DMS79 (cell line): Measurements from ENCODE around the gene GTPBP6.
"Not testable (repeated sequence)": the region's sequence is repeated elsewhere in the genome, so short reads cannot be mapped to it uniquely, and the experiment has no call there.

Experiments
- DNase-seq: peaks from one replicate; lab custom pipeline; 2025; lab: John Stamatoyannopoulos, UW

The GTPBP6 gene

DNA sequence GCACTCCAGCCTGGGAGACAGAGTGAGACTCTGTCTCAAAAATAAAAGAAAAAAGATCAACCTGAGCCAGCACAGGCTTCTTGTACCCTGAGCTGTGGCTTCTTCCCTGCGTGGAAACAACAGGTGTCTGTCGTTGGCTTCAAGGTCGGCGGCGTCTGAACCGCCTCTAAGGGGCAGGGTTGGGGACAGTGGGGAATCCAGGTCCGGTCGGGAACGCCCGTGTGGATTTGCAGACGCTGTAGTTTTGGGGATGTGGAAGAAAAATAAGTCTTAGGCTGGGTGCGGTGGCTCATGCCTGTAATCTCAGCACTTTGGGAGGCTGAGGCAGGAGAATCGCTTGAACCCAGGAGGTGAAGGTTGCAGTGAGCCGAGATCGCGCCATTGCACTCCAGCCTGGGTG lies 54.6 kb downstream of the GTPBP6 start:
- not testable (repeated sequence) for DNase-seq

DNA sequence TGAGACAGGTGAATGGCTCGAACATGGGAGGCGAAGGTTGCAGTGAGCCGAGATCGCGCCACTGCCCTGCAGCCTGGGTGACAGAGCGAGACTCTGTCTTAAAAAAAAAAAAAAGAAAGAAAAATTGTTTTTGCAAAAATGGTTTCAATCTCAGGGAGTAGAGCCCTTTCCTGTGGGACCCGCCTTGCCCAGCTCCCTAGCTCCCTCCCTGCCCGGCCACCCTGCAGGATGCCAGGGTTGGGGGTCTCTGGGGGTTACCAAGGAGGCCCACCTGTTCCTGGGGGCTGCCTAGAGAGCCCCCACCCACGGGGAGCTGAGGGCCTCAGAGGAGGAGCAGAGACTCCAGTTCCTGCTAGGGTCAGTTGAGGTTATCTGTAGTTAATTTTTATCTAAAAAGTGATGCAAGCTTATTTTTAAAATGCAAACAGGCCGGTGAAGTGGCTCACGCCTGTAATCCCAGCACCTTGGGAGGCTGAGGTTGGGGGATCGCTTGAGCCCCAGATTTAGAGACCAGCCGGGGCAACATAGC lies 56.2 kb downstream of the GTPBP6 start:
- DNase-seq, result no peak

DNA sequence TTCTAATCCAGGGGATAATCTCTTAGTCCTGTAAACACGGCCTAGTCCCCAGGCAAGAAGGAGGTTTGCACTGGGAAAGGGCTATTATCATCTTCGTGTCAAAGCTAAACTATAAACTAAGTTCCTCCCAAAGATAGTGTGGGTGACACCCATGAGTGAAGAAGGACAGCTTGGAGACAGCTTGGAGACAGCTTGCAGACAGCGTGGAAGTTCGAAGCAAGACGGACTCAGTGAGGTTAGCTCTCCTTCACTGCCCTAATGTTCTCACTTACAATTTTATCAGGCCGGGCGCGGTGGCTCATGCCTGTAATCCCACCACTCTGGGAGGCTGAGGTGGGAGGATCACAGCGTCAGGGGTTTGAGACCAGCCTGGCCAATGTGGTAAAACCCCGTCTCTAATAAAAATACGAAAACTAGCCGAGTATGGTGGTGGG lies 56.7 kb downstream of the GTPBP6 start:
- no peak for DNase-seq

DNA sequence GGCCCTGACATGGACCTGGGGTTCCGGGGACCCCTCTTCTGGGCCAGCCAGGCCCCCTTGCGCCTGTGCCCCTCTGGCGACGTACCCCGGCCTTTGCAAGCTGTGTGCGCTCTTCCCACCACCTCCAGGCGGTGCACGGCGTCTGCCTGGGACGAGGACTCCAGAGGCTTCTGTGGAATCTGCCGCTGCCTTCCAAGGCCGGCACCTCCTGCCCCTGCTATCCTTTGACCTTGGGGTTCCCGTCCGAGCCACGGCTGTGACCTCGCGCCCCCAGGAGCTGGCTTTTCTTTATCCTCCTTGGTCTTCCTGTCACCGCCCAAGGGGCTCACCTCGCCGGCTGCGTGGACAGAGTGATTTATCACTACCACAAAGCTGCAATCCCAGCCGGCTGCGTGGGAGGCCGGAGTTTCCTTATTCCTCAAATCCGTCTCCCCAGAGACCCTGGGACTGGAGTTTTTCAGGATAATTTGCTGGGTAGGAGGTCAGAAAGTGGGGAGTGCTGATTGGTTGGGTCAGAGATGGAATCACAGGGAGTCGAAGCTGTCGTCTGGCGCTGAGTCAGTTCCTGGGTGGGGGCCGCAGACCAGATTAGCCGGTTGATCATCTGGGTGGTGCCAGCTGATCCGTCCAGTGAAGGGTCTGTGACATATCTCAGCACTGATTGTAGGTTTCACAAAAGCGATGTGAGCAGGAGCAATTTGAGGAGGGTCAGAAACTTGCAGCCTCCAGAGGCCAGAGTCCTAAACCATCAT lies 57.3 kb downstream of the GTPBP6 start:
- no peak for DNase-seq

DNA sequence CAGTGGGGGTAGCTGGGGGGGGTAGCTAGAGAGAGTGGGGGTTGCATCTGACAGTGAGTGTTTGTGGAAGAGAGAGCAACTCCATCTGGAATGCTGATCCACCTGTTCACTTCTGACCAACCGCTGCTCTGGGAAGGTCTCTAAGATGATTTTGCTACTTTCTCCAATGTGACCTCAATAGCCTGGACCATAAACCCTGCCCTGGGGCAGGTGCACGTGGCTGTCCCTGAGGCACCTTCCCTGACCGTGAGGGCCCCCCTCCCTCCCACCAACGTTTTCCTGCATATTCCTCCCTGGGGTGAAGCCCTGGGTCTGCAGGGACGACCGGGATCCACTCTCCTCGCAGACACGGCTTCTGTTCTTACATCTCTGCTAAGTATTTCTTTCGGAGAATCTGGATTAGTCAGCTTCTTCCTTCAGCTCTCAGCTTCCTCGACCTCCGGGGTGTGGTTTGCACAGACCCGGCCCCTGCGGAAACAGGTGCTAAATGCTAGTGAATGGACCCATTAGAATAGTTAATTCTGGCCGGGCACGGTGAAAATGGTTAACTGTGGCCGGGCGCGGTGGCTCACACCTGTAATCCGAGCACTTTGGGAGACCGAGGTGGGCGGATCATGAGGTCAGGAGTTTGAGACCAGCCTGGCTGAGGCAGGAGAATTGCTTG lies 58.8 kb downstream of the GTPBP6 start:
- no peak for DNase-seq

DNA sequence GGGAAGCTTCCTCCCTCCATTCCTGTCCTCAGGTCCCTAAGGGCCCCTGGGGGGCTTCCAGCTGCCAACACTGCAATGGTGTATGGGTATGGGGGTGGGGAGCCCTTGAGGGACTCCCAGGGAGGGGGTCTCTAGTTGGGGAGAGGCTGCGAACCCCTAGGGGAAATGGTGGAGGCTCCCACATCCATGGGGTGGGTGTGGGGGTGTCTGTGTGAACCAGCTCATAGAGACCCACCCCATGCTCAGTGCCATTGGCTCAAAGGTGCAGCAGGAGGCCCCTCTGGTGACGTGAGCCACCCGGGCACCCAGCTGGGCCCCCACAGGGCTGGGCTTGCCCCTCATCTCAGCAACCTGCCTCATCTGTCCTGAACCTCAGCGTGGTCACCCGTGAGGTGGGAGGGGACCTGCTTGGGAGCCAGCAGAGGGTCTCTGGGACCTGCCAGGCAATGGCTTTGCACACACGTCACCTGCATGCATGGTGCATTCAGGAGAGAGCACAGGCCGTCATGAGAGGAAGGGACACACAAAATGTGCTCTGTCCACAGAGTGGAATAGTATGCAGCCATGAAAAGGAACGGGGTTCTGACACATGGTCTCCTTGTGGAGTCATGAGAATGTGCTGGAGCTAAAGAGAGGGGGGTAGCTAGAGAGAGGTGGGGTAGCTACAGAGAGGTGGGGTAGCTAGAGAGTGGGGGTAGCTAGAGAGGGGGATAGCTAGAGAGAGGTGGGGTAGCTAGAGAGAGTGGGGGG lies 60.1 kb downstream of the GTPBP6 start:
- DNase-seq, result no peak

DNA sequence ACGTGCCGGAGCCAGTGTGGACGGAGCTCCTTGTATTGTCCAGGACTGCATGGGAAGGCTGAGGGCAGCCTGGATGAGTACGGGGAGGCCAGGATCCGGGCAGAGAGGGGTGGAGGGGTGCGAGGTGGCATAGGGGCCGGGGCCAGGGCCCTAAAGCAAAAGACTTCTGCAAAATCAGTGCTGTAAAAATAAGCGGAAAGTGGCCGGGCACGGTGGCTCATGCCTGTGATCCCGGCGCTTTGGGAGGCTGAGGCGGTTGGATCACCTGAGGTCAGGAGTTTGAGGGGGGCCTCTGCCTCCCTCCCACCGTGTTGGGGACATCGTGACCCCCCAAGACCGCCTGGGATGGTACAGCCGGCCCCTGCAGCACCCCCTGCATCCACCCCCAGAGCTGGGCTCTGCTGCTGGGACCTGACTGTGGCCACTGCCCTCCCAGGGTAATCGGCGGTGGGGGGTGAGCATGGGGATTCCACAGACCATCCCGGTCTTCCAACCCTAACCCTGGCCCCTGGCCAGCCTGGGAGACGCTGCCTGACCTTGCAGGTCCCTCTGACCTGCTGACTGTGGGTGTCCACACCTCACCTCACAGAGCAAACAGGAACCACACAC lies 60.8 kb downstream of the GTPBP6 start:
- no peak for DNase-seq

DNA sequence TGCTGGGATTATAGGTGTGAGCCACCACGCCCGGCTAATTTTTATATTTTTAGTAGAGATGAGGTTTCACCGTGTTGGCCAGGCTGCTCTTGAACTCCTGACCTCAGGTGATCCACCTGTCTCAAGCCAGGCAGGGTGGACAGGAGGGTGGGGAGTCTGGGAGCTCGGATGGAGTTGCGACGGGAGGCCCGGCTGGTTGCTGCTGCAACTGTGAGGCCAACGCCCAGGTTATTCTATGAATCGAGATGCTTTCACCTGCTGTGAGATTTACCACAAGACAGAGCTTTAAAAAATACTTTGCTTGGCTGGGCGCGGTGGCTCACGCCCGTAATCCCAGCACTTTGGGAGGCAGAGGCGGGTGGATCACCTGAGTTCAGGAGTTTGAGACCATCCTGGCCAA lies 61.5 kb downstream of the GTPBP6 start:
- DNase-seq, result not testable (repeated sequence)

DNA sequence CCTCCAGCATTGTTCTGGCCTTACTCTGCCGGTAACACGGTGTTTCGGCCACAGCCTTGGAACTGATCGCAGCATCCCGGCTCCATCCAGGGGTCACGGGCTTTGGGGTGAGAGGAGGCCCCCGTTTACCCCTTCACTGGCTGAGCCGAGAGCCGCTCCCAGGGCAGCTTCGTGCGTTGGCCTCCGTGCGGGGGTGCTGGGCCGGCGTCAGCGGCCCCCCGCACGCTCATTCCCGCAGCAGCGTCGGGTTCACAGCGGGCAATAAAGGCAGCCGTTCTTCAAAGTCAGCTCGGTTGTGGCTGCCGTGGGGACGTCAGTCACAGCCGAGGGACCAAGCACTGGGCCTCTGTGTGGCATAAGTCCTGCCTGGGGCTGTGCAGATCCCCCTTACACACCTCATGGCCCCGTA lies 62.7 kb downstream of the GTPBP6 start:
- DNase-seq, result no peak
